NOMO-1 treated with dmso at 0.1 percent for 144 hours (cell line): Measurements from ENCODE around the gene GRHL1.
"Not testable (repeated sequence)": the region's sequence is repeated elsewhere in the genome, so short reads cannot be mapped to it uniquely, and the experiment has no call there.

Experiments
- DNase-seq: peaks from one replicate; lab custom pipeline; 2025; ENCODE audit not compliant: unreplicated experiment; lab: John Stamatoyannopoulos, UW

Gene GRHL1

GRCh38 chr2:9951522-9952285, at the start of gene GRHL1:
GRHL1 (plus strand) TSS chr2:9951693; CDS start chr2:9951834, 141 bp downstream.
- peak; percentile 84 for DNase-seq

- DNase-seq = no peak
These were observed 46.1 kb upstream of the GRHL1 start for GRCh38 chr2:9905413-9905812.

GRCh38 chr2:9907402-9907801, 44.1 kb upstream of the GRHL1 start:
- no peak for DNase-seq

- DNase-seq = no peak
These were observed 42.9 kb upstream of the GRHL1 start for GRCh38 chr2:9908639-9909038.

- DNase-seq = no peak
These were observed 42.4 kb upstream of the GRHL1 start for GRCh38 chr2:9909106-9909505.

- no peak for DNase-seq
These were observed 40.8 kb upstream of the GRHL1 start for GRCh38 chr2:9910699-9911098.

- DNase-seq = no peak
These were observed 39.0 kb upstream of the GRHL1 start for GRCh38 chr2:9912468-9912867.

- no peak for DNase-seq
These were observed 37.0 kb upstream of the GRHL1 start for GRCh38 chr2:9914384-9915065.

GRCh38 chr2:9918275-9918674, 33.2 kb upstream of the GRHL1 start:
- DNase-seq = no peak

GRCh38 chr2:9919512-9919911, 32.0 kb upstream of the GRHL1 start:
- DNase-seq = no peak

- not testable (repeated sequence) for DNase-seq
These were observed 24.5 kb upstream of the GRHL1 start for GRCh38 chr2:9927020-9927419.

GRCh38 chr2:9937258-9937657, 14.2 kb upstream of the GRHL1 start:
- no peak for DNase-seq

- no peak for DNase-seq
These were observed 13.5 kb upstream of the GRHL1 start for GRCh38 chr2:9937968-9938367.

GRCh38 chr2:9939587-9940485, 11.7 kb upstream of the GRHL1 start:
- no peak for DNase-seq

GRCh38 chr2:9941196-9941995, 10.1 kb upstream of the GRHL1 start:
- no peak for DNase-seq

GRCh38 chr2:9941996-9942390, 9.5 kb upstream of the GRHL1 start:
- DNase-seq = no peak

- DNase-seq = no peak
These were observed 7.1 kb upstream of the GRHL1 start for GRCh38 chr2:9944330-9944758.

- DNase-seq = no peak
These were observed 5.9 kb upstream of the GRHL1 start for GRCh38 chr2:9945596-9945995.

- no peak for DNase-seq
These were observed 5.4 kb upstream of the GRHL1 start for GRCh38 chr2:9946076-9946475.

- no peak for DNase-seq
These were observed 4.7 kb upstream of the GRHL1 start for GRCh38 chr2:9946818-9947217.

- no peak for DNase-seq
These were observed 2.8 kb upstream of the GRHL1 start for GRCh38 chr2:9948721-9949120.
